Spinal cord (tissue), 10 donors: ENCODE results near the gene GATD1. TPM values are rescaled to one million over a fixed set of nuclear protein-coding genes. Genes with fewer than 3 reads are reported as not detected.
A peak's percentile ranks its signal among the peaks of the same experiment; 100 is the strongest.

ENCODE experiments used
- DNase-seq, 6 donors: peaks; one replicate each; pipeline versions ENCODE4 v3.0.0 to v3.0.0-alpha.2; 2013 to 2015; ENCODE audit warnings: low spot score in 6 of 6, low read depth in 4 of 6
- H3K27ac ChIP-seq: one replicate; pipeline ENCODE4 v1.5.1; 2013; ENCODE audit warnings: low read depth, low read length, control low read depth
- H3K27me3 ChIP-seq: one replicate; pipeline ENCODE4 v1.6.1; 2013; ENCODE audit warnings: low read length; ENCODE audit not compliant: control insufficient read depth, insufficient read depth
- H3K36me3 ChIP-seq: one replicate; pipeline ENCODE4 v1.6.1; 2013; ENCODE audit warnings: low read length; ENCODE audit not compliant: control insufficient read depth, insufficient read depth
- H3K4me1 ChIP-seq: one replicate; pipeline ENCODE4 v1.6.1; 2013; ENCODE audit warnings: low read length; ENCODE audit not compliant: control insufficient read depth, insufficient read depth
- H3K4me3 ChIP-seq: one replicate; pipeline ENCODE4 v1.5.1; 2013; ENCODE audit warnings: low read depth, low read length, control low read depth
- H3K9me3 ChIP-seq: one replicate; pipeline ENCODE4 v1.6.1; 2013; ENCODE audit warnings: low read length; ENCODE audit not compliant: control insufficient read depth, insufficient read depth
- WGBS: methylation state at CpG from one replicate; pipeline ENCODE4 v1.1.5; 2013; ENCODE audit warnings: missing lambda C conversion rate; ENCODE audit not compliant: insufficient coverage; 5-methylcytosine and 5-hydroxymethylcytosine counted together
- long read RNA-seq, 4 donors: transcript quantifications; one replicate each; lab custom pipeline, GENCODE V29; 2026
- polyA plus RNA-seq, 2 donors: library from polyadenylated mRNA; unstranded; fragments of 120-200 nt; gene quantifications; one replicate each; pipeline ENCODE4 v1.2.1, GENCODE V29; 2013; ENCODE audit not compliant: insufficient read length in 2 of 2
- total RNA-seq, 2 donors: library from RNA; depleted of rRNA in 1 of 2; stranded (reverse); fragments of 120-200 nt in 1 of 2; fragments of >200 nt in 1 of 2; gene quantifications; one replicate each; pipeline versions ENCODE4 v1.2.3 to v1.2.4, GENCODE V29; 2013 to 2014
- donor health status: healthy.

Gene GATD1, protein sequence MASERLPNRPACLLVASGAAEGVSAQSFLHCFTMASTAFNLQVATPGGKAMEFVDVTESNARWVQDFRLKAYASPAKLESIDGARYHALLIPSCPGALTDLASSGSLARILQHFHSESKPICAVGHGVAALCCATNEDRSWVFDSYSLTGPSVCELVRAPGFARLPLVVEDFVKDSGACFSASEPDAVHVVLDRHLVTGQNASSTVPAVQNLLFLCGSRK
- total RNA-seq (10 to 100 TPM; 22.8 to 44.4 TPM), polyA plus RNA-seq (100 to 1,000 TPM in 1 of 2 donors, 10 to 100 TPM in 1; 97.4 to 133 TPM)
- long read RNA-seq, donor 1, full-length matches to known transcripts = 6 of 6 reads
- long read RNA-seq, donor 1, partial matches to known transcripts = 0 of 6 reads
- long read RNA-seq, donor 1, other reads (novel, unspliced or antisense) = 0 of 6 reads
- long read RNA-seq, donor 2, partial matches to known transcripts = 13 of 17 reads
- long read RNA-seq, donor 2, other reads (novel, unspliced or antisense) = 0 of 17 reads
- long read RNA-seq, donor 3, full-length matches to known transcripts = 4 of 4 reads
- long read RNA-seq, donor 3, partial matches to known transcripts = 0 of 4 reads
- long read RNA-seq, donor 3, other reads (novel, unspliced or antisense) = 0 of 4 reads
- long read RNA-seq, donor 4, full-length matches to known transcripts = 4 of 4 reads
- long read RNA-seq, donor 4, partial matches to known transcripts = 0 of 4 reads
- long read RNA-seq, donor 4, other reads (novel, unspliced or antisense) = 0 of 4 reads

DNA sequence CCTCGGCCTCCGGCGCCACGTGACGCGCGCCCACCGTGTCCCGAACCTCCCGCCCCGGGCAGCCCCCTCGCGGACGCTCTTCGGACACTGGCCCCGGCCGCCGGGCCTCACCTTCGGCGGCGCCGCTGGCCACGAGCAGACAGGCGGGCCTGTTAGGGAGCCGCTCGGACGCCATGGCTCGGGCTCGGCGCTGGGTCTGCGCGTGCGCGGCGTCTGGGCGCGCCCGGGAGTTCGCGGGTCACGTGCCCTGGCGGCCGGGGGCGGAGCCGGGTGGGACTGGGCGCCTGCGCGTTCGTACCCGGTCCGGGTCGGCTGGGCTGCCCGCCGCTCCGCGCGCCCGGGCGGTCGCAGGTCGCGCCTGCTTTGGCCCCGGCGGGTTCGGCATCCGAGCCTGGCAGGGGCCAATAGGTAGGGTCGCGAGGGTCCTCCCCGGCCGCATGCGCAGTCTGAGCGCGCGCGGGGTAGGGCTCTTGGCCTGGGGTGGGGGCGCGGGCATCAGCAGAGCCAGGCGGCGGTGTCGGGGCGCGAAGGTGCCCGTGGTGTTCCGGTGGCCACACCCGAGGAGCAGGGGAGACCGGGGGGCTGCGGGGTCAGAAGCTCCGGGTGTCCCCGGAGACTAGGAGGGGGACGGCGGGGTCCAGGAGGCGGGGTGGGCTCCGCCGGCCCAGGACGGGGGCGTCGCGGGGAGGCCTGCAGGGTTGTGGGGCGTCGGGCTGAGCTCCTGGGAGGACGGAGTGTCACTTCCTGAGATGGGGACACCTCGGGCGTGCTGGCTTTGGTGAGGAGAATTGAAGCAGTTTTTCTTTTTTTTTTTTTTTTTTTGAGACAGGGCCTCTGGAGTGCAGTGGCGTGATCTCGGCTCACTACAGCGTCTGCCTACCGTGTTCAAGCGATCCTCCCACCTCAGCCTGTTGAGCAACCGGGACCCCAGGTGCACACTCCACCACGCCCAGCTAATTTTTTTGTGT lies at the start of gene GATD1:
Gene GATD1 (minus strand): TSS at position 200 of the 968 bp plus-strand sequence. CDS start 25 bp downstream, at position 175.
- H3K27me3 ChIP-seq = no peaks in the 10 kb centered on the region
- no peak within 1 kb of the TSS for H3K27ac ChIP-seq
- WGBS = under 1% methylated on average over 102 of the region's 110 CpGs

DNA sequence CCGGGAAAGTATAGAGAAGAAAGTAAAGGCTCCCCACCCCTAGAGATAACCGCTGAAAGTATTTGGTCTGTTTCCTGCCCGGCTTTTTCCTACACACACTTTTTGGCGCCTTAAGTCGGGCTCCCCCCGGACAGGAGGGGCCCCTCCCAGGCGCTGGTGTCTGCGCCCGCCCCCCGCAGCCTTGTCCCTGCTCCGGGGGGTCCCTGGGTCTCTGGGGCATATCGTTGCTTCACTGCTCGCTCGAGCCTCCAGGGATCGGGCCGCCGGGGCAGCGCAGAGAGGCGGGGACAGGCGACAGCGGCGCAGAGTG lies 49.5 kb upstream of the GATD1 start:
- Histone ChIP-seq H3K36me3 (peaks cover 49% of the 10 kb centered on the region), H3K27ac (no peak overlapping the region)

More for the DNA sequence above, at the start of gene GATD1:
- H3K4me1 ChIP-seq = peaks cover 69% of the 10 kb centered on the region
- peaks cover 74% of the 10 kb centered on the region for H3K36me3 ChIP-seq
- peak within 1 kb of the TSS; percentile 70 for H3K4me3 ChIP-seq
- DNase-seq = peak; percentile 70 to 97 (median 86)
- H3K9me3 ChIP-seq = no peaks in the 10 kb centered on the region

DNA sequence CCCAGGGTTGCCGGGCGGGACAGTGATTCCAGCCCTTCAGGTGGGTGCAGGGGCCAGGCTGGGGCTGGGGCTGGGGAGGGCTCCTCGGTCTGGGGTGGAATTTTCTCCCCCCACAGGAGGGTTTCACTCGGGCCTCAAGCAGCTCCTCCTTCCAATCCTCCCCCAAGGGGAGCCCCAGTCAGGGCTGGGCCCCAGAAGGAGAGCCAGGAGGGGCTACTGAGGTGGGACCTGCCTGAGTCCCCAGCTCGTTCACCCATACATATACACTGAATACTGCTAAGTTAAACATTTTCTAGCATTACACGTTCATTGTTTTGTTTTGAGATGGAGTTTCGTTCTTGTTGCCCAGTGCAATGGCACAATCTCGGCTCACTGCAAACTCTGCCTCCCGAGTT lies 48.9 kb upstream of the GATD1 start:
- DNase-seq = no peak
- Histone ChIP-seq H3K27ac (no peak overlapping the region), H3K27me3 (peaks cover 62% of the 10 kb centered on the region), H3K4me1 (peaks cover 68% of the 10 kb centered on the region), H3K36me3 (peaks cover 54% of the 10 kb centered on the region), H3K9me3 (no peaks in the 10 kb centered on the region), H3K4me3 (no peak overlapping the region)
- 67% methylated on average over 2 of the region's 9 CpGs for WGBS

More for the DNA sequence above, 49.5 kb upstream of the GATD1 start:
- Histone ChIP-seq H3K9me3 (no peaks in the 10 kb centered on the region), H3K4me1 (peaks cover 68% of the 10 kb centered on the region), H3K27me3 (peaks cover 68% of the 10 kb centered on the region), H3K4me3 (no peak overlapping the region)
- 2% methylated on average over 20 of the region's 22 CpGs for WGBS
- DNase-seq = no peak

DNA sequence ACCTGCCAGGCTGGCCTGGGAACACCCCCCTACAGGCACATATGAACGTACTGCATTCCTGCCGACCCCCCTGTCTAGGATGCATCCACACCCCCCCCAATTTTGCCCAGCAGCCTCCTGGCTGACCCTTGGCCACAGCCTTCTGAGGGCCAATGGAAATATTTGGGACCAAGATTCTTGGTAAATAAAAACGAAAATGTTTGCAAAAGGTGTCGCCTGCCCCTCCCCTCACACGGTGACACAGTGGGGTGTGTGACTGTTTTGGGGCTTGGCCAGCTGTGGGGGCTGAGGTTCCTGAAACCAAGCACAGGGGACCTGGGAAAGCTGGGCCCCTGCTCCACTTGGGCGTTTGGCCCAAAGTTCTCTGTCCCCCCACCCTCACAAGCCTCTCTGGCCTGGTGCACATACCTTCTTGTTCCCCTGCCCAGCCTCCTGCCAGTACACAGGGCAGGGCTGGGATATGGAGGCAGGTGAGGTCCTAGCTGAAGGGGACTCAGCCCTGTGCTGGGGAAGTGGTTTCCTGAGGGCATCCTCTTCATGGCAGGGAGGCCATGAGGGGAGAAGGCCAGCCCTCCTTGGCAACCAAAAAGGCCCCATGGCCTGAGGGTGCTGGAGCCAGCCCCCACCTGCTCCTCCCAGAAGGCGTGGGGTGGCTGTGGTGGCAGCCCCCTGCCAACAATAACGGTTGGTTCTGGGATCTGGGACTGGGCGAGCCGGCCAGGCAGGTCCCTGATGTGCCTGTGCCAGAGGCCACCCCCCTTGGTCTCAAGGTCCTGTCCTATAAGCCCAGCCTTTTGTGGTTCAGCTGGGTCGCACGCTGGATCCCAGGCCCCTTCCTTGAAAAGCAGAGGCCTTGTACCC lies 48.3 kb upstream of the GATD1 start:
- Histone ChIP-seq H3K27me3 (peaks cover 56% of the 10 kb centered on the region), H3K27ac (no peak overlapping the region), H3K4me1 (peaks cover 68% of the 10 kb centered on the region), H3K36me3 (peaks cover 60% of the 10 kb centered on the region), H3K4me3 (no peak overlapping the region), H3K9me3 (no peaks in the 10 kb centered on the region)
- no peak for DNase-seq
- WGBS = 85% methylated on average over 10 of the region's 12 CpGs

DNA sequence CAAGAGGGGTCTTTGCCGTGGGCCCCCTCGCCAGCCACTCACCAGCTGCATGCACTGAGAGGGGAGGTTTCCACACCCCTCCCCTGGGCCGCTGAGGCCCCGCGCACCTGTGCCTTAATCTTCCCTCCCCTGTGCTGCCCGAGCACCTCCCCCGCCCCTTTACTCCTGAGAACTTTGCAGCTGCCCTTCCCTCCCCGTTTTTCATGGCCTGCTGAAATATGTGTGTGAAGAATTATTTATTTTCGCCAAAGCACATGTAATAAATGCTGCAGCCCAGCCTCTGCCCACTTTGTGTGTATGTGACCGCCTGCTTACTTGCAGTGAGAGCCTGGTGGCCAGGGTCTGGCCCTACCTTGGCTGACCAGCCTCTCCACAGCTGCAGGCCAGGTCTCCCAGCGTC lies 47.7 kb upstream of the GATD1 start:
- H3K27me3 ChIP-seq = peaks cover 50% of the 10 kb centered on the region
- 78% methylated on average over 5 of the region's 11 CpGs for WGBS
- no peak overlapping the region for H3K27ac ChIP-seq
- H3K36me3 ChIP-seq = peaks cover 63% of the 10 kb centered on the region
- H3K4me1 ChIP-seq = peaks cover 68% of the 10 kb centered on the region
- no peaks in the 10 kb centered on the region for H3K9me3 ChIP-seq
- H3K4me3 ChIP-seq = no peak overlapping the region
- DNase-seq = no peak

DNA sequence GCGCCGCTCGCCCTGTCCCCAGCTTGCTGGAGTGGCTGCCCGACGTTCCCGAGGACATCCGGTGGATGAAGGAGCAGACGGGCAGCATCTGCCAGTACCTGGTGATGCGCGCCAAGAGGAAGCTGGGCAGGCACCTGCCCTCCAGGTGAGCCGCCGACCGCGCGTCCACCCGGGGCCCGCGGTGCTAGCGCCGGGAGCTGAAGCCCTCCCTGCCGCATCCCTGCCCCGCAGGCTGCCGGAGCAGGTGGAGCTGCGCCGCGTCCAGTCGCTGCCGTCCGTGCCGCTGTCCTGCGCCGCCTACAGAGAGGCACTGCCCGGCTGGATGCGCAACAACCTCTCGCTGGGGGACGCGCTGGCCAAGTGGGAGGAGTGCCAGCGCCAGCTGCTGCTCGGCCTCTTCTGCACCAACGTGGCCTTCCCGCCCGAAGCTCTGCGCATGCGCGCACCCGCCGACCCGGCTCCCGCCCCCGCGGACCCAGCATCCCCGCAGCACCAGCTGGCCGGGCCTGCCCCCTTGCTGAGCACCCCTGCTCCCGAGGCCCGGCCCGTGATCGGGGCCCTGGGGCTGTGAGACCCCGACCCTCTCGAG lies 47.1 kb upstream of the GATD1 start:
- 47% methylated on average over 59 of the region's 59 CpGs for WGBS
- H3K36me3 ChIP-seq = peaks cover 61% of the 10 kb centered on the region
- peaks cover 44% of the 10 kb centered on the region for H3K27me3 ChIP-seq
- H3K4me1 ChIP-seq = peaks cover 62% of the 10 kb centered on the region
- no peak overlapping the region for H3K4me3 ChIP-seq
- H3K9me3 ChIP-seq = no peaks in the 10 kb centered on the region
- no peak for DNase-seq
- H3K27ac ChIP-seq = no peak overlapping the region

DNA sequence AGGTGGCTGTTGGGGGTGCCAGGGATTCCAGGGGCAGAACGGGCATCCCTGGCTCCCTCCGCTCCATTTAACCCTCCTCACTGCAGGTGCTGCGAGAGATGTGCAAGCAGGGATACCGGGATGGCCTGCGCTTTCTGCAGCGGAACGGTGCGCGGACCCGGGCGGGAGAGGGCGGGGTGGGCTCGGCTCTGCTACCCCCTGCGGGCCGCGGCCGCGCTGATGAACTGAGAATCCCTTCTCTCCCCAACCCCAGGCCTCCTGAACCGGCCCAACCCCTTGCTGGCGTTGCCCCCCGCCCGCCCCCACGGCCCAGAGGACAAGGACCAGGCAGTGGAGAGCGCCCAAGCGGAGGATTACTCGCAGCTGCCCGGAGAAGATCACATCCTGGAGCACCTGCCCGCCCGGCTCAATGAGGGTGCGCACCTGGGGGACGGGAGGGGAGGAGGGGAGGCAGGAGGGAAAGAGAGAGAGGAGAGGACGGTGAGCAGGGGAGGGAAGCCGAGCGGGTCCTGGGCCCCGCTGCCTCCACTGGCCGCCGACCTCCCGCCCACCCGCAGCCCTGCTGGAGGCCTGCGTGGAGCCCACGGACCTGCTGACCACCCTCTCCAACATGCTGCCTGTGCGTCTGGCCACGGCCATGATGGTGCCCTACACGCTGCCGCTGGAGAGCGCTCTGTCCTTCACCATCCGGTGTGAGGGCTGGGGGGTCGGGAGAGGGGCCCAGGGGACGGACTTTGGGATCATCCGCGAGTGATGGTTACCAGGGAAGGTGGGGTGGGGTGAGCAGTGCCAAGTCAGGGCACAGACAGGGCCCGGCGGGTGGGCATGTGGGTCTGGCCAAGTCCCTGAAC lies 46.4 kb upstream of the GATD1 start:
- no peak for DNase-seq
- Histone ChIP-seq H3K4me1 (peaks cover 60% of the 10 kb centered on the region), H3K9me3 (no peaks in the 10 kb centered on the region), H3K27ac (no peak overlapping the region), H3K27me3 (peaks cover 37% of the 10 kb centered on the region), H3K4me3 (no peak overlapping the region), H3K36me3 (peaks cover 58% of the 10 kb centered on the region)
- 72% methylated on average over 39 of the region's 53 CpGs for WGBS
